ENCODE measurements around the gene PRCD. TPM values are rescaled to one million over a fixed set of nuclear protein-coding genes. Genes with fewer than 3 reads are reported as not detected.
A peak's percentile ranks its signal among the peaks of the same experiment; 100 is the strongest.

PRCD gene
- total and polyA plus RNA-seq, 12 donors, result 1.5 to 17.3 (median 2.6) TPM

DNA sequence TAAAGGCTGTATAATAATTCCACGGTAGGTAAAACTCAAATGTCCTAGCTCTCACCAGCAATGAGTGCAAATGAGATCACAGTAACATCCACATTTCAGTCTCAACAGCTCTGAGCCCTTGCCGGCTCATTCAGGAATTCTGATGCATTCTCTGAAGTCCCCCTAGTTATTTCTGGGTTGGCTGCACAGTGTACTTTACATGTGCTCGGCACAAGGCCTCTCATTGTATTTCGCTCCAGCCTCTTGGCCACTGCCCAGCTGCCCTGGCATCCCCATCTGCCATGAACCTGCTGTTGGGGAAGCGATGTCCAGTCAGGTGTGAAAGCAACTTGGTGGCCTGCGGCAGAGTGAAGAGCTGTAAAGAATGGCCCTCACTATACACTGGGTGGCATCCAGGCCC, 14.3 kb downstream of the PRCD start:
- Histone ChIP-seq H3K27me3 (no peaks in the 10 kb centered on the region), H3K36me3 (peaks cover 0 to under 1% (median 0%) of the 10 kb centered on the region in 9 donors), H3K27ac (peak overlapping the region in 8 of 10 donors; percentile 16 to 76 (median 46)), H3K4me3 (no peak overlapping the region), H3K4me1 (peaks cover 5 to 48% (median 38%) of the 10 kb centered on the region in 9 donors), H3K9me3 (no peaks in the 10 kb centered on the region)
- DNase-seq, result peak in 1 of 2 donors; percentile 61
- peak in 3 of 8 donors; percentile 12 to 52 (median 33) for ATAC-seq
- intact Hi-C loops (cut with DNase I), result loop anchor here in 3 of 10 donors (10.0 kb wide), 2 partner anchors 71 to 161 kb away; partner anchors contain the start of gene MXRA7 (in 1 of the 3)
- WGBS, 2 donors, result 47 to 53% methylated on average over 6 of the region's 6 CpGs
- TF ChIP-seq, protein P1, sequence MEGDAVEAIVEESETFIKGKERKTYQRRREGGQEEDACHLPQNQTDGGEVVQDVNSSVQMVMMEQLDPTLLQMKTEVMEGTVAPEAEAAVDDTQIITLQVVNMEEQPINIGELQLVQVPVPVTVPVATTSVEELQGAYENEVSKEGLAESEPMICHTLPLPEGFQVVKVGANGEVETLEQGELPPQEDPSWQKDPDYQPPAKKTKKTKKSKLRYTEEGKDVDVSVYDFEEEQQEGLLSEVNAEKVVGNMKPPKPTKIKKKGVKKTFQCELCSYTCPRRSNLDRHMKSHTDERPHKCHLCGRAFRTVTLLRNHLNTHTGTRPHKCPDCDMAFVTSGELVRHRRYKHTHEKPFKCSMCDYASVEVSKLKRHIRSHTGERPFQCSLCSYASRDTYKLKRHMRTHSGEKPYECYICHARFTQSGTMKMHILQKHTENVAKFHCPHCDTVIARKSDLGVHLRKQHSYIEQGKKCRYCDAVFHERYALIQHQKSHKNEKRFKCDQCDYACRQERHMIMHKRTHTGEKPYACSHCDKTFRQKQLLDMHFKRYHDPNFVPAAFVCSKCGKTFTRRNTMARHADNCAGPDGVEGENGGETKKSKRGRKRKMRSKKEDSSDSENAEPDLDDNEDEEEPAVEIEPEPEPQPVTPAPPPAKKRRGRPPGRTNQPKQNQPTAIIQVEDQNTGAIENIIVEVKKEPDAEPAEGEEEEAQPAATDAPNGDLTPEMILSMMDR (IDR thresholded peaks at IDR 0.05), result no peak

DNA sequence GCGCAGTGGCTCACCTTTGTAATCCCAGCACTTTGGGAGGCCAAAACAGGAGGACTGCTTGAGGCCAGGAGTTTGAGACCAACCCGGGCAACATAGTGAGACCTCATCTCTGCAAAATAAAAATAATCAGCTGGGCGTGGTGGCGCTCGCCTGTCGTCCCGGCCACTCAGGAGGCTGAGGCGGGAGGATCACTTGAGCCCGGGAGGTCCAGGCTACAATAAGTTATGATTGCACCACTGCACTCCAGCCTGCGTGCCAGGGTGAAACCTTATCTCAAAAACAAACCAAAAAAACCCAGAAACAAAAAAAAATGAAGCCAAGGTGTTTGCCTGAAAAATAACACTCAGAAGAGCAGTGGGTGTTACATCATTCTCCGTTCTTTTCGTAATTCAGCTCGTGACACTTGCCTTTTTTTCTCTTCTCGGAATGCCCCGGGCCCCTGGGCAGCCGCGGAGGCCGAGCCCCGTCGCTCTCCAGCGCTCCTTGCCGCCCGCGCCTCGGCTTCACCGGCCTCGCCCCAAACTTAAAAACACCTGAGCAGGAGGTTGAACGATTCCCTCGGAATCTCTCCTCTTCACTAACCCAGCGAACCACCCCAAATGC, 17.0 kb downstream of the PRCD start:
- WGBS, 2 donors, result 45 to 48% methylated on average over 30 of the region's 30 CpGs
- no peak for DNase-seq
- TF ChIP-seq, protein P1 (IDR thresholded peaks at IDR 0.05), result no peak

DNA sequence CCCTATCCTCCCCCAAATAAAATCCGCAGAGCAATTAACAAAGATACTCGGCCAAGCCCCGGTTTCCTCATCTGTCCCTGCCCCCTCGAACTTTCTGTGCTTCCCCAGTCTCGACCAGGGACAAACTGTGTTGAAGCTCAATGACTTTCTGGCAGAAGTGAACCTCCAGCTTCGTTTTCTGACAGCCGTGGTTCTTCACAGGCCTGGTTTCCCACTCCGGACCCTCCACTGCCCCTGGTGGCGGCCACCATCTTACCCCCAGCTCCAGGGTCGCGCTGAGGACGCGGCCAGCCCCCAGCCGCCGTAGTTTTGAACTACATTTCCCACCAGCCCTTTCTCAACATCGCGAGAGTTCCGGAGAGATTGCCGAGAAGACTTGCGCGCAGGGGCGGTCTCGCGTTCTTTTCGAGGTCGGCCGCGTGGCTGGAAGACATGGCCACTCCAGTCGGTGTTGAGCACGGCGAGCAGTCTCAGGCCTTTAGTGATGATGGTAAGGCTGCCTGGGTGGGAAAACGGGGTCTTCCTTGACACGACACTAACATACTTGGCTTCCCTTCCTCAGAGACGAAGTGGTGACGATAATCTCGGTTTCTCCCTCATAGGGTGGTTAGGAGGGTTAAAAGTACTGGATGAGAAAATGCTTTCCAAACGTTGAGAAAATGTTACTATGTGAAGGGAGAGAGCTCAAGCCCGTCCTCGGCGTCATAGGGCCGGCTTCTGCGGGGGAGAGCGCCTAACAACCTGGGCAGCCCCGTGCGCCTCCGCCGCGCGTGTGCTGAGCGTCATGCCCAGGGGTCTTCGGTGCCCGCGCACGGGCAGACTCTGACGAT, 17.7 kb downstream of the PRCD start:
- Histone ChIP-seq H3K9me3 (no peaks in the 10 kb centered on the region), H3K36me3 (peaks cover 0 to 30% (median 0%) of the 10 kb centered on the region in 9 donors), H3K27me3 (no peaks in the 10 kb centered on the region), H3K27ac (peak overlapping the region; percentile 70 to 94 (median 83)), H3K4me1 (peaks cover 0 to 67% (median 63%) of the 10 kb centered on the region in 9 donors), H3K4me3 (peak overlapping the region; percentile 49 to 88 (median 76))
- intact Hi-C loops (cut with DNase I), result loop anchor here in 9 of 10 donors (1.0 to 10.0 kb wide), 8 partner anchors 65 to 157 kb away; partner anchors contain the start of gene MXRA7 (in 5 of the 9)
- 1% methylated on average over 55 of the region's 55 CpGs for WGBS, 2 donors
- ATAC-seq (peak; percentile 90 to 95 (median 93)), DNase-seq (peak; percentile 91 to 96)
- TF ChIP-seq, protein P1 (IDR thresholded peaks at IDR 0.05), result peak; percentile 32 to 69 (median 59)

More for the DNA sequence above, 17.0 kb downstream of the PRCD start:
- ATAC-seq, result peak; percentile 4 to 23 (median 8)
- H3K4me1 ChIP-seq, result peaks cover 0 to 63% (median 57%) of the 10 kb centered on the region in 9 donors
- H3K36me3 ChIP-seq, result peaks cover 0 to 26% (median 0%) of the 10 kb centered on the region in 9 donors
- no peaks in the 10 kb centered on the region for H3K27me3 ChIP-seq
- H3K27ac ChIP-seq, result peak overlapping the region; percentile 70 to 94 (median 83)
- H3K9me3 ChIP-seq, result no peaks in the 10 kb centered on the region
- intact Hi-C loops (cut with DNase I), result loop anchor here in 7 of 10 donors (2.0 to 10.0 kb wide), 6 partner anchors 65 to 158 kb away; partner anchors contain the start of gene MXRA7 (in 5 of the 7)
- H3K4me3 ChIP-seq, result peak overlapping the region; percentile 49 to 88 (median 76)
